ENCODE results near the gene TTYH1.
"Not testable (repeated sequence)": the region's sequence is repeated elsewhere in the genome, so short reads cannot be mapped to it uniquely, and the experiment has no call there.

Gene TTYH1

GRCh38 chr19:54415208-54415900, at the start of gene TTYH1:
TSS of gene TTYH1 (plus strand) at chr19:54415464. CDS start at chr19:54415553, 89 bp downstream.
- no peak for DNase-seq (ENCODE audit: low read depth, low spot score)
- peak; percentile 15 for TF ChIP-seq CTCF (IDR thresholded peaks at IDR 0.05; ENCODE audit: low read depth, low read length)
- in situ Hi-C loops (cut with HindIII; ENCODE audit: low sequenced_read_pairs), result no loop called here
- no peak within 1 kb of the TSS for H3K4me3 ChIP-seq (ENCODE audit: low read depth, low read length)

GRCh38 chr19:54365798-54366197, 49.5 kb upstream of the TTYH1 start:
- DNase-seq (ENCODE audit: low read depth, low spot score); H3K4me3 ChIP-seq (ENCODE audit: low read depth, low read length); in situ Hi-C loops (cut with HindIII; ENCODE audit: low sequenced_read_pairs): not testable (repeated sequence)

GRCh38 chr19:54366811-54367210, 48.5 kb upstream of the TTYH1 start:
- in situ Hi-C loops (cut with HindIII; ENCODE audit: low sequenced_read_pairs), result no loop called here
- H3K4me3 ChIP-seq (ENCODE audit: low read depth, low read length), result no peak overlapping the region
- TF ChIP-seq CTCF (IDR thresholded peaks at IDR 0.05; ENCODE audit: low read depth, low read length), result no peak
- DNase-seq (ENCODE audit: low read depth, low spot score), result no peak

- TF ChIP-seq CTCF (IDR thresholded peaks at IDR 0.05; ENCODE audit: low read depth, low read length), result no peak
- no peak for DNase-seq (ENCODE audit: low read depth, low spot score)
- in situ Hi-C loops (cut with HindIII; ENCODE audit: low sequenced_read_pairs), result no loop called here
- H3K4me3 ChIP-seq (ENCODE audit: low read depth, low read length), result no peak overlapping the region
These were observed 46.1 kb upstream of the TTYH1 start for GRCh38 chr19:54369082-54369687.

- H3K4me3 ChIP-seq (ENCODE audit: low read depth, low read length); in situ Hi-C loops (cut with HindIII; ENCODE audit: low sequenced_read_pairs); DNase-seq (ENCODE audit: low read depth, low spot score): not testable (repeated sequence)
These were observed 45.4 kb upstream of the TTYH1 start for GRCh38 chr19:54369688-54370433.

GRCh38 chr19:54370434-54370796, 44.8 kb upstream of the TTYH1 start:
- H3K4me3 ChIP-seq (ENCODE audit: low read depth, low read length); DNase-seq (ENCODE audit: low read depth, low spot score); in situ Hi-C loops (cut with HindIII; ENCODE audit: low sequenced_read_pairs): not testable (repeated sequence)

- DNase-seq (ENCODE audit: low read depth, low spot score); H3K4me3 ChIP-seq (ENCODE audit: low read depth, low read length); in situ Hi-C loops (cut with HindIII; ENCODE audit: low sequenced_read_pairs): not testable (repeated sequence)
These were observed 43.8 kb upstream of the TTYH1 start for GRCh38 chr19:54371453-54371852.

- DNase-seq (ENCODE audit: low read depth, low spot score), result no peak
- in situ Hi-C loops (cut with HindIII; ENCODE audit: low sequenced_read_pairs), result no loop called here
- no peak overlapping the region for H3K4me3 ChIP-seq (ENCODE audit: low read depth, low read length)
- no peak for TF ChIP-seq CTCF (IDR thresholded peaks at IDR 0.05; ENCODE audit: low read depth, low read length)
These were observed 41.3 kb upstream of the TTYH1 start for GRCh38 chr19:54373781-54374631.

- DNase-seq (ENCODE audit: low read depth, low spot score); in situ Hi-C loops (cut with HindIII; ENCODE audit: low sequenced_read_pairs); H3K4me3 ChIP-seq (ENCODE audit: low read depth, low read length): not testable (repeated sequence)
These were observed 39.9 kb upstream of the TTYH1 start for GRCh38 chr19:54375181-54375938.

Measured in astrocyte of the spinal cord (primary cell).